WTC11 (cell line): ENCODE data around the gene NCAPD2. TPM values are rescaled to one million over a fixed set of nuclear protein-coding genes. Genes with fewer than 3 reads are reported as not detected.

ENCODE experiments used
- ATAC-seq: fragments of 200-7000 bp; cut with Tn5 transposase; 2 replicates; pipeline ENCODE4 v1.10.0; 2021; ENCODE audit warnings: mild to moderate bottlenecking, moderate library complexity
- CTCF ChIA-PET: fragments of 300-600 bp; sonication (Branson Sonifier 250); formaldehyde crosslinking; loops from one replicate; lab custom pipeline; 2021; ENCODE audit warnings: antibody characterized with exemption; lab: Charles Lee
- POLR2A ChIA-PET: fragments of 350-600 bp; sonication (Branson Sonifier 250); formaldehyde crosslinking; loops from one replicate; lab custom pipeline; 2021; ENCODE audit warnings: antibody characterized with exemption; lab: Charles Lee
- DNase-seq: peaks from one replicate; pipeline ENCODE4 v3.0.0; 2021; ENCODE audit warnings: low spot score
- H3K27ac Mint-ChIP-seq: 2 replicates; pipeline ENCODE4 v1.8.0; 2021; ENCODE audit warnings: mixed read lengths
- H3K27me3 Mint-ChIP-seq: 2 replicates; pipeline ENCODE4 v1.8.0; 2021; ENCODE audit warnings: low read depth, mild to moderate bottlenecking, moderate library complexity, mixed read lengths
- H3K36me3 Mint-ChIP-seq: 2 replicates; pipeline ENCODE4 v1.8.0; 2021; ENCODE audit warnings: mixed read lengths
- H3K4me1 Mint-ChIP-seq: 2 replicates; pipeline ENCODE4 v1.8.0; 2022; ENCODE audit warnings: mixed read lengths
- H3K4me3 Mint-ChIP-seq: 2 replicates; pipeline ENCODE4 v1.8.0; 2021; ENCODE audit warnings: mild to moderate bottlenecking, moderate library complexity, mixed read lengths
- H3K9me3 Mint-ChIP-seq: 2 replicates; pipeline ENCODE4 v1.8.0; 2021; ENCODE audit warnings: mixed read lengths
- AFF4 ChIP-seq: sonication (generic); formaldehyde crosslinking; IDR thresholded peaks from 2 replicates; pipeline ENCODE4 v1.8.1; 2023; ENCODE audit warnings: mild to moderate bottlenecking, missing genetic modification reagents, borderline replicate concordance
- E2F1 ChIP-seq: sonication (generic); formaldehyde crosslinking; IDR thresholded peaks from 2 replicates; pipeline ENCODE4 v1.8.0; 2022; ENCODE audit warnings: mild to moderate bottlenecking, missing genetic modification reagents
- FOXJ3 ChIP-seq: sonication (generic); formaldehyde crosslinking; IDR thresholded peaks from 2 replicates; pipeline ENCODE4 v1.9.0; 2021; ENCODE audit warnings: missing genetic modification reagents, mild to moderate bottlenecking, borderline replicate concordance
- FOXP1 ChIP-seq: sonication (generic); formaldehyde crosslinking; IDR thresholded peaks from 2 replicates; pipeline ENCODE4 v1.8.0; 2022; ENCODE audit warnings: missing genetic modification reagents, mild to moderate bottlenecking, moderate library complexity, borderline replicate concordance
- GABPB1 ChIP-seq: sonication (generic); formaldehyde crosslinking; IDR thresholded peaks from 2 replicates; pipeline ENCODE4 v1.8.1; 2023; ENCODE audit warnings: mild to moderate bottlenecking, missing genetic modification reagents
- JUN ChIP-seq: sonication (generic); formaldehyde crosslinking; IDR thresholded peaks from 2 replicates; pipeline ENCODE4 v1.8.0; 2023; ENCODE audit warnings: mild to moderate bottlenecking, missing genetic modification reagents
- KAT7 ChIP-seq: sonication (generic); formaldehyde crosslinking; IDR thresholded peaks from 2 replicates; pipeline ENCODE4 v1.8.1; 2023; ENCODE audit warnings: missing genetic modification reagents, mild to moderate bottlenecking, borderline replicate concordance
- MYBL2 ChIP-seq: sonication (generic); formaldehyde crosslinking; IDR thresholded peaks from 2 replicates; pipeline ENCODE4 v1.8.1; 2023; ENCODE audit warnings: mild to moderate bottlenecking, moderate library complexity, missing genetic modification reagents
- NFYB ChIP-seq: sonication (generic); formaldehyde crosslinking; conservative IDR thresholded peaks from 2 replicates; pipeline ENCODE4 v1.8.0; 2022; ENCODE audit warnings: low read depth, missing genetic modification reagents
- RELA ChIP-seq: sonication (generic); formaldehyde crosslinking; IDR thresholded peaks from 2 replicates; pipeline ENCODE4 v1.8.1; 2022; ENCODE audit warnings: missing genetic modification reagents, mild to moderate bottlenecking, borderline replicate concordance
- RORB ChIP-seq: fragments of 250-450 bp; sonication (Bioruptor Pico); IDR thresholded peaks from 2 replicates; pipeline ENCODE4 v1.9.0; 2021; ENCODE audit warnings: mild to moderate bottlenecking
- SP1 ChIP-seq: sonication (generic); formaldehyde crosslinking; conservative IDR thresholded peaks from 2 replicates; pipeline ENCODE4 v1.8.1; 2022; ENCODE audit warnings: missing genetic modification reagents
- TEAD4 ChIP-seq: sonication (generic); formaldehyde crosslinking; IDR thresholded peaks from 2 replicates; pipeline ENCODE4 v1.8.0; 2022; ENCODE audit warnings: mild to moderate bottlenecking, missing genetic modification reagents
- USF1 ChIP-seq: sonication (generic); formaldehyde crosslinking; IDR thresholded peaks from 2 replicates; pipeline ENCODE4 v1.8.0; 2022; ENCODE audit warnings: mild to moderate bottlenecking, missing genetic modification reagents
- ZNF317 ChIP-seq: sonication (generic); formaldehyde crosslinking; IDR thresholded peaks from 2 replicates; pipeline ENCODE4 v1.8.1; 2023; ENCODE audit warnings: low read depth, mild to moderate bottlenecking, moderate library complexity, missing genetic modification reagents, borderline replicate concordance
- total RNA-seq: library from RNA; stranded (reverse); gene quantifications from 3 replicates; pipeline ENCODE4 v1.2.3, GENCODE V29; 2021
- TF ChIP-seq, protein P1 (sequence below): fragments of 250-450 bp; sonication (Bioruptor Pico); IDR thresholded peaks from 2 replicates; pipeline ENCODE4 v1.9.0; 2021; ENCODE audit warnings: mild to moderate bottlenecking
- TF ChIP-seq, protein P2 (sequence below): sonication (generic); formaldehyde crosslinking; IDR thresholded peaks from 2 replicates; pipeline ENCODE4 v1.8.0; 2023; ENCODE audit warnings: missing genetic modification reagents, mild to moderate bottlenecking, borderline replicate concordance
- TF ChIP-seq, protein P3 (sequence below): sonication (generic); formaldehyde crosslinking; IDR thresholded peaks from 2 replicates; pipeline ENCODE4 v1.8.0; 2022; ENCODE audit warnings: mild to moderate bottlenecking, missing genetic modification reagents

The NCAPD2 gene
- total RNA-seq, 1 experiment from 2014 or later, result 141 TPM

- TF ChIP-seq FOXP1 (CRISPR knock-in tag) (peak; percentile 25; the same call in 1 of the 2 replicates), KAT7 (no peak), SP1 (CRISPR knock-in tag) (peak; percentile 76), E2F1 (no peak), AFF4 (CRISPR knock-in tag) (0 out of 2 replicates have a peak, but pooled peaks have one; percentile 58), USF1 (CRISPR knock-in tag) (no peak), RELA (0 out of 2 replicates have a peak, but pooled peaks have one; percentile 51), ZNF317 (CRISPR knock-in tag) (no peak), NFYB (peak; percentile 32; the same call in 1 of the 2 replicates)
- TF ChIP-seq, protein P1, sequence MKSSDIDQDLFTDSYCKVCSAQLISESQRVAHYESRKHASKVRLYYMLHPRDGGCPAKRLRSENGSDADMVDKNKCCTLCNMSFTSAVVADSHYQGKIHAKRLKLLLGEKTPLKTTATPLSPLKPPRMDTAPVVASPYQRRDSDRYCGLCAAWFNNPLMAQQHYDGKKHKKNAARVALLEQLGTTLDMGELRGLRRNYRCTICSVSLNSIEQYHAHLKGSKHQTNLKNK (CRISPR knock-in tag), result no peak; the same call in 1 of the 2 replicates
- TF ChIP-seq, protein P2, sequence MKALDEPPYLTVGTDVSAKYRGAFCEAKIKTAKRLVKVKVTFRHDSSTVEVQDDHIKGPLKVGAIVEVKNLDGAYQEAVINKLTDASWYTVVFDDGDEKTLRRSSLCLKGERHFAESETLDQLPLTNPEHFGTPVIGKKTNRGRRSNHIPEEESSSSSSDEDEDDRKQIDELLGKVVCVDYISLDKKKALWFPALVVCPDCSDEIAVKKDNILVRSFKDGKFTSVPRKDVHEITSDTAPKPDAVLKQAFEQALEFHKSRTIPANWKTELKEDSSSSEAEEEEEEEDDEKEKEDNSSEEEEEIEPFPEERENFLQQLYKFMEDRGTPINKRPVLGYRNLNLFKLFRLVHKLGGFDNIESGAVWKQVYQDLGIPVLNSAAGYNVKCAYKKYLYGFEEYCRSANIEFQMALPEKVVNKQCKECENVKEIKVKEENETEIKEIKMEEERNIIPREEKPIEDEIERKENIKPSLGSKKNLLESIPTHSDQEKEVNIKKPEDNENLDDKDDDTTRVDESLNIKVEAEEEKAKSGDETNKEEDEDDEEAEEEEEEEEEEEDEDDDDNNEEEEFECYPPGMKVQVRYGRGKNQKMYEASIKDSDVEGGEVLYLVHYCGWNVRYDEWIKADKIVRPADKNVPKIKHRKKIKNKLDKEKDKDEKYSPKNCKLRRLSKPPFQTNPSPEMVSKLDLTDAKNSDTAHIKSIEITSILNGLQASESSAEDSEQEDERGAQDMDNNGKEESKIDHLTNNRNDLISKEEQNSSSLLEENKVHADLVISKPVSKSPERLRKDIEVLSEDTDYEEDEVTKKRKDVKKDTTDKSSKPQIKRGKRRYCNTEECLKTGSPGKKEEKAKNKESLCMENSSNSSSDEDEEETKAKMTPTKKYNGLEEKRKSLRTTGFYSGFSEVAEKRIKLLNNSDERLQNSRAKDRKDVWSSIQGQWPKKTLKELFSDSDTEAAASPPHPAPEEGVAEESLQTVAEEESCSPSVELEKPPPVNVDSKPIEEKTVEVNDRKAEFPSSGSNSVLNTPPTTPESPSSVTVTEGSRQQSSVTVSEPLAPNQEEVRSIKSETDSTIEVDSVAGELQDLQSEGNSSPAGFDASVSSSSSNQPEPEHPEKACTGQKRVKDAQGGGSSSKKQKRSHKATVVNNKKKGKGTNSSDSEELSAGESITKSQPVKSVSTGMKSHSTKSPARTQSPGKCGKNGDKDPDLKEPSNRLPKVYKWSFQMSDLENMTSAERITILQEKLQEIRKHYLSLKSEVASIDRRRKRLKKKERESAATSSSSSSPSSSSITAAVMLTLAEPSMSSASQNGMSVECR (CRISPR knock-in tag), result 0 out of 2 replicates have a peak, but pooled peaks have one; percentile 3
These were observed 40.2 kb downstream of the NCAPD2 start, which contains the start of gene GAPDH (continued) for GRCh38 chr12:6533923-6534694.

DNA sequence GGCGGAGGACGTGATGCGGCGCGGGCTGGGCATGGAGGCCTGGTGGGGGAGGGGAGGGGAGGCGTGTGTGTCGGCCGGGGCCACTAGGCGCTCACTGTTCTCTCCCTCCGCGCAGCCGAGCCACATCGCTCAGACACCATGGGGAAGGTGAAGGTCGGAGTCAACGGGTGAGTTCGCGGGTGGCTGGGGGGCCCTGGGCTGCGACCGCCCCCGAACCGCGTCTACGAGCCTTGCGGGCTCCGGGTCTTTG lies 40.7 kb downstream of the NCAPD2 start:
- peak overlapping the region; percentile 84; the same call in 1 of the 2 replicates for H3K27ac Mint-ChIP-seq
- peaks cover 43% of the 10 kb centered on the region for H3K4me1 Mint-ChIP-seq
- POLR2A ChIA-PET, result interaction anchor here (0.6 to 1.6 kb wide), 17 partner anchors 19 to 208 kb away, joined by 3 to 23 read pairs (median 4); partner anchors contain the start of genes MRPL51, NOP2, SCNN1A and VAMP1
- H3K9me3 Mint-ChIP-seq, result no peaks in the 10 kb centered on the region
- H3K27me3 Mint-ChIP-seq, result no peaks in the 10 kb centered on the region
- no peak for DNase-seq
- H3K4me3 Mint-ChIP-seq, result peak overlapping the region; percentile 87
- peaks cover 61% of the 10 kb centered on the region for H3K36me3 Mint-ChIP-seq
- CTCF ChIA-PET, result interaction anchor here (0.6 to 1.6 kb wide), 9 partner anchors 20 to 115 kb away, joined by 3 to 7 read pairs (median 4); partner anchors contain the start of gene NOP2
- no peak for ATAC-seq
- TF ChIP-seq MYBL2 (CRISPR knock-in tag) (no peak), RORB (CRISPR knock-in tag) (no peak), KAT7 (peak; percentile 80; the same call in 1 of the 2 replicates), JUN (no peak), FOXP1 (CRISPR knock-in tag) (peak; percentile 13; the same call in 1 of the 2 replicates), TEAD4 (no peak), GABPB1 (CRISPR knock-in tag) (no peak), FOXJ3 (CRISPR knock-in tag) (no peak)
- TF ChIP-seq, protein P3, sequence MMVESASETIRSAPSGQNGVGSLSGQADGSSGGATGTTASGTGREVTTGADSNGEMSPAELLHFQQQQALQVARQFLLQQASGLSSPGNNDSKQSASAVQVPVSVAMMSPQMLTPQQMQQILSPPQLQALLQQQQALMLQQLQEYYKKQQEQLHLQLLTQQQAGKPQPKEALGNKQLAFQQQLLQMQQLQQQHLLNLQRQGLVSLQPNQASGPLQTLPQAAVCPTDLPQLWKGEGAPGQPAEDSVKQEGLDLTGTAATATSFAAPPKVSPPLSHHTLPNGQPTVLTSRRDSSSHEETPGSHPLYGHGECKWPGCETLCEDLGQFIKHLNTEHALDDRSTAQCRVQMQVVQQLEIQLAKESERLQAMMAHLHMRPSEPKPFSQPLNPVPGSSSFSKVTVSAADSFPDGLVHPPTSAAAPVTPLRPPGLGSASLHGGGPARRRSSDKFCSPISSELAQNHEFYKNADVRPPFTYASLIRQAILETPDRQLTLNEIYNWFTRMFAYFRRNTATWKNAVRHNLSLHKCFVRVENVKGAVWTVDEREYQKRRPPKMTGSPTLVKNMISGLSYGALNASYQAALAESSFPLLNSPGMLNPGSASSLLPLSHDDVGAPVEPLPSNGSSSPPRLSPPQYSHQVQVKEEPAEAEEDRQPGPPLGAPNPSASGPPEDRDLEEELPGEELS (CRISPR knock-in tag), result no peak
